K562 (cell line): ENCODE measurements around the gene METTL25. TPM values are rescaled to one million over a fixed set of nuclear protein-coding genes. Genes with fewer than 3 reads are reported as not detected.

Experiments
- CEBPB ChIP-seq: fragments of 450-650 bp; IDR thresholded peaks from 2 replicates; pipeline ENCODE4 v1.6.1; 2016; ENCODE audit warnings: missing genetic modification characterization, missing compliant biosample characterization
- FUS ChIP-seq: fragments of 200-400 bp; formaldehyde crosslinking; optimal IDR thresholded peaks from 2 replicates; pipeline ENCODE3; 2017; ENCODE audit warnings: low read depth, low read length
- GABPB1 ChIP-seq: sonication (generic); formaldehyde crosslinking; IDR thresholded peaks from 2 replicates; pipeline ENCODE4 v1.8.0; 2022; ENCODE audit warnings: mild to moderate bottlenecking, missing genetic modification reagents
- ILK ChIP-seq: fragments of 450-650 bp; IDR thresholded peaks from 2 replicates; pipeline ENCODE4 v1.6.1; 2016; ENCODE audit warnings: missing genetic modification characterization, low read depth, mild to moderate bottlenecking, missing compliant biosample characterization, moderate library complexity, borderline replicate concordance
- LARP7 ChIP-seq: fragments of 450-650 bp; IDR thresholded peaks from 2 replicates; pipeline ENCODE4 v1.6.1; 2016
- MCM2 ChIP-seq: fragments of 450-650 bp; IDR thresholded peaks from 2 replicates; pipeline ENCODE4 v1.6.1; 2017; ENCODE audit warnings: low read depth, mild to moderate bottlenecking
- MEF2A ChIP-seq: IDR thresholded peaks from 2 replicates; pipeline ENCODE4 v1.6.1; 2011; ENCODE audit warnings: low read depth, mild to moderate bottlenecking, low read length, moderate library complexity; ENCODE audit not compliant: control insufficient read depth
- NR2C1 ChIP-seq, 2 experiments: fragments of 450-650 bp; IDR thresholded peaks; 2 replicates each; pipeline ENCODE4 v1.6.1; 2017; ENCODE audit warnings: mild to moderate bottlenecking in 2 of 2, antibody characterized with exemption in 1 of 2, inconsistent platforms in 1 of 2, missing compliant biosample characterization in 1 of 2, missing genetic modification characterization in 1 of 2
- SMARCE1 ChIP-seq: fragments of 450-650 bp; IDR thresholded peaks from 2 replicates; pipeline ENCODE4 v1.7.1; 2016; ENCODE audit warnings: mild to moderate bottlenecking
- TBP ChIP-seq: optimal IDR thresholded peaks from 2 replicates; pipeline ENCODE3; 2011; ENCODE audit warnings: low read depth, low read length, improper control_type of control experiment
- XRCC5 ChIP-seq: fragments of 200-400 bp; formaldehyde crosslinking; IDR thresholded peaks from 2 replicates; pipeline ENCODE4 v1.6.1; 2017; ENCODE audit warnings: low read depth, mild to moderate bottlenecking, low read length
- ZBTB1 ChIP-seq: sonication (generic); formaldehyde crosslinking; IDR thresholded peaks from 2 replicates; pipeline ENCODE4 v1.8.1; 2023; ENCODE audit warnings: missing genetic modification reagents, low read depth, mild to moderate bottlenecking, borderline replicate concordance
- polyA plus RNA-seq, 8 experiments: library from polyadenylated mRNA; depleted of rRNA in 4 of 8; stranded (reverse) in 5 of 8; unstranded in 3 of 8; fragments of >200 nt; fragmentation: Nextera tagmentation in 2 of 8; fragmentation: Illumina TruSeq in 1 of 8; extraction: Ambion mirVana in 2 of 8; extraction: Trizol in 1 of 8; gene quantifications; 2 replicates each; pipeline versions ENCODE4 v1.2.1 to v1.2.3, GENCODE V29; 2011 to 2014; ENCODE audit warnings: inconsistent platforms in 1 of 8, missing spikeins in 1 of 8
- total RNA-seq, 7 experiments: library from RNA; depleted of rRNA in 6 of 7; stranded (reverse); fragments of >200 nt in 6 of 7; fragmentation: Illumina TruSeq in 2 of 7; extraction: Trizol in 2 of 7; gene quantifications; 2 replicates each; pipeline versions ENCODE4 v1.2.1 to v1.2.3, GENCODE V29; 2011 to 2021; ENCODE audit warnings: low replicate concordance in 1 of 7
- TF ChIP-seq, protein P1 (sequence below), 2 experiments: fragments of 450-650 bp; conservative IDR thresholded peaks; 2 replicates each; pipeline ENCODE4 v1.6.1; 2017; ENCODE audit warnings: mild to moderate bottlenecking in 2 of 2, moderate library complexity in 2 of 2
- TF ChIP-seq, protein P2 (sequence below): sonication (generic); formaldehyde crosslinking; IDR thresholded peaks from 2 replicates; pipeline ENCODE4 v1.8.1; 2023; ENCODE audit warnings: mild to moderate bottlenecking, missing genetic modification reagents
- TF ChIP-seq, protein P3 (sequence below): sonication (generic); formaldehyde crosslinking; IDR thresholded peaks from 2 replicates; pipeline ENCODE4 v1.8.0; 2022; ENCODE audit warnings: mild to moderate bottlenecking, missing genetic modification reagents
- TF ChIP-seq, protein P4 (sequence below): fragments of 250-450 bp; sonication (Bioruptor Pico); IDR thresholded peaks from 2 replicates; pipeline ENCODE4 v1.5.0; 2022; ENCODE audit warnings: mild to moderate bottlenecking
- TF ChIP-seq, protein P5 (sequence below): fragments of 250-450 bp; sonication (Bioruptor Pico); IDR thresholded peaks from 2 replicates; pipeline ENCODE4 v1.8.0; 2021; ENCODE audit warnings: moderate library complexity, mild to moderate bottlenecking, inconsistent platforms

METTL25 gene
- total and polyA plus RNA-seq, 9 of the 15 experiments (the other 6 are each of a cell fraction or from before 2014, with no cell fraction given) = 0.50 to 2.4 (median 1.9) TPM

DNA sequence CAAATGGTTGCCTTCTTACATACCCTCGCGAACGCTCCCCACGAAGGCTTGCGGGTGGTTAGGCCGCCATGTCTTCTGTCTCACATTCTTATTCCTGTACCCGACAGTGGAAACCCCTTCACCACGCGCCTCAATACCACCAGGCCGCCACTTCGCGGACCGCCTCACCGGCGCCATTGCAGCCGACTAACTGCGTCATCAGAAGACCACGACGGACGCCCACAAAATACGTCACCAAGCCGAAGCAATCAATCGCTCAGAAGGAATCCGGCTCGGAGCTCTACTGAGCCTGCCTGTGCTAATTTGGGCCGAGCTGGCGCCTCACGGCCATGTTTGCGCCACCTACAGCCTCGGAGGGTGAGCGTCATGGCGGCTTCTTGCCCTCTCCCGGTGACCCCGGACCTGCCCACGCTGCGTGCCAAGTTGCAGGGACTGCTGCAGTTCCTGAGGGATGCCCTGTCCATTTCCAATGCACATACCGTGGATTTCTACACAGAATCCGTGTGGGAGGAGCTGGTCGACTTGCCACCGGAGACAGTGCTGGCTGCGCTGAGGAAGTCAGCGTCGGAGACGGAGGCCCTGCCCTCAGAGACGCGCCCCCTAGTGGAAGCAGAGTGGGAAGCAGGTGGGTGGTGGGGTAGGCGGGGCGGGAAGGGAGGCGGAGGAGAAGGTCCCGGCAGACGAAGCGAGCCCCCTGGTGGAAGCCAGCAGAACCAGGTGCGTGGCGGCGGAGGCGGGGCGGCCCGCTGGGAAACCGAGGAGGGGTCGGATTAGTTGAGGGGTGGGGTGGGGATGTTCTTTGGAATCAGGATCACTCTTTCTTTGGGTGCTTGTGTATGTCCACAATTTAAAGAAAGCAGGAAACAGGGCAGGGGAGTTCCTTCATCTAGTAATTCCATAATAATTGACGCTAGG lies at the start of gene METTL25, which contains the start of gene CCDC59 (continued):
- no peak for TF ChIP-seq FUS
- TF ChIP-seq XRCC5 = peak; percentile 99
- peak; percentile 94 for TF ChIP-seq TBP
- no peak for TF ChIP-seq LARP7
- TF ChIP-seq, protein P1, sequence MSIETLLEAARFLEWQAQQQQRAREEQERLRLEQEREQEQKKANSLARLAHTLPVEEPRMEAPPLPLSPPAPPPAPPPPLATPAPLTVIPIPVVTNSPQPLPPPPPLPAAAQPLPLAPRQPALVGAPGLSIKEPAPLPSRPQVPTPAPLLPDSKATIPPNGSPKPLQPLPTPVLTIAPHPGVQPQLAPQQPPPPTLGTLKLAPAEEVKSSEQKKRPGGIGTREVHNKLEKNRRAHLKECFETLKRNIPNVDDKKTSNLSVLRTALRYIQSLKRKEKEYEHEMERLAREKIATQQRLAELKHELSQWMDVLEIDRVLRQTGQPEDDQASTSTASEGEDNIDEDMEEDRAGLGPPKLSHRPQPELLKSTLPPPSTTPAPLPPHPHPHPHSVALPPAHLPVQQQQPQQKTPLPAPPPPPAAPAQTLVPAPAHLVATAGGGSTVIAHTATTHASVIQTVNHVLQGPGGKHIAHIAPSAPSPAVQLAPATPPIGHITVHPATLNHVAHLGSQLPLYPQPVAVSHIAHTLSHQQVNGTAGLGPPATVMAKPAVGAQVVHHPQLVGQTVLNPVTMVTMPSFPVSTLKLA (conservative IDR thresholded peaks at IDR 0.05) = peak; percentile 66 to 88
- peak; percentile 99 for TF ChIP-seq MEF2A
- TF ChIP-seq, protein P2, sequence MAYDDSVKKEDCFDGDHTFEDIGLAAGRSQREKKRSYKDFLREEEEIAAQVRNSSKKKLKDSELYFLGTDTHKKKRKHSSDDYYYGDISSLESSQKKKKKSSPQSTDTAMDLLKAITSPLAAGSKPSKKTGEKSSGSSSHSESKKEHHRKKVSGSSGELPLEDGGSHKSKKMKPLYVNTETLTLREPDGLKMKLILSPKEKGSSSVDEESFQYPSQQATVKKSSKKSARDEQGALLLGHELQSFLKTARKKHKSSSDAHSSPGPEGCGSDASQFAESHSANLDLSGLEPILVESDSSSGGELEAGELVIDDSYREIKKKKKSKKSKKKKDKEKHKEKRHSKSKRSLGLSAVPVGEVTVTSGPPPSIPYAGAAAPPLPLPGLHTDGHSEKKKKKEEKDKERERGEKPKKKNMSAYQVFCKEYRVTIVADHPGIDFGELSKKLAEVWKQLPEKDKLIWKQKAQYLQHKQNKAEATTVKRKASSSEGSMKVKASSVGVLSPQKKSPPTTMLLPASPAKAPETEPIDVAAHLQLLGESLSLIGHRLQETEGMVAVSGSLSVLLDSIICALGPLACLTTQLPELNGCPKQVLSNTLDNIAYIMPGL (CRISPR knock-in tag) = peak; percentile 98
- peak; percentile 55; the same call in 1 of the 2 replicates for TF ChIP-seq ZBTB1 (CRISPR knock-in tag)
- TF ChIP-seq NR2C1 (IDR thresholded peaks at IDR 0.05) = peak; percentile 92
- peak; percentile 91 for TF ChIP-seq NR2C1 (tag; IDR thresholded peaks at IDR 0.05)
- no peak for TF ChIP-seq ILK (tag)
- TF ChIP-seq, protein P3, sequence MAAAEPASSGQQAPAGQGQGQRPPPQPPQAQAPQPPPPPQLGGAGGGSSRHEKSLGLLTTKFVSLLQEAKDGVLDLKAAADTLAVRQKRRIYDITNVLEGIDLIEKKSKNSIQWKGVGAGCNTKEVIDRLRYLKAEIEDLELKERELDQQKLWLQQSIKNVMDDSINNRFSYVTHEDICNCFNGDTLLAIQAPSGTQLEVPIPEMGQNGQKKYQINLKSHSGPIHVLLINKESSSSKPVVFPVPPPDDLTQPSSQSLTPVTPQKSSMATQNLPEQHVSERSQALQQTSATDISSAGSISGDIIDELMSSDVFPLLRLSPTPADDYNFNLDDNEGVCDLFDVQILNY = peak; percentile 88; the same call in 1 of the 2 replicates
- no peak for TF ChIP-seq CEBPB (tag)
- TF ChIP-seq, protein P4, sequence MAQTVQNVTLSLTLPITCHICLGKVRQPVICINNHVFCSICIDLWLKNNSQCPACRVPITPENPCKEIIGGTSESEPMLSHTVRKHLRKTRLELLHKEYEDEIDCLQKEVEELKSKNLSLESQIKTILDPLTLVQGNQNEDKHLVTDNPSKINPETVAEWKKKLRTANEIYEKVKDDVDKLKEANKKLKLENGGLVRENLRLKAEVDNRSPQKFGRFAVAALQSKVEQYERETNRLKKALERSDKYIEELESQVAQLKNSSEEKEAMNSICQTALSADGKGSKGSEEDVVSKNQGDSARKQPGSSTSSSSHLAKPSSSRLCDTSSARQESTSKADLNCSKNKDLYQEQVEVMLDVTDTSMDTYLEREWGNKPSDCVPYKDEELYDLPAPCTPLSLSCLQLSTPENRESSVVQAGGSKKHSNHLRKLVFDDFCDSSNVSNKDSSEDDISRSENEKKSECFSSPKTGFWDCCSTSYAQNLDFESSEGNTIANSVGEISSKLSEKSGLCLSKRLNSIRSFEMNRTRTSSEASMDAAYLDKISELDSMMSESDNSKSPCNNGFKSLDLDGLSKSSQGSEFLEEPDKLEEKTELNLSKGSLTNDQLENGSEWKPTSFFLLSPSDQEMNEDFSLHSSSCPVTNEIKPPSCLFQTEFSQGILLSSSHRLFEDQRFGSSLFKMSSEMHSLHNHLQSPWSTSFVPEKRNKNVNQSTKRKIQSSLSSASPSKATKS = no peak
- TF ChIP-seq, protein P5, sequence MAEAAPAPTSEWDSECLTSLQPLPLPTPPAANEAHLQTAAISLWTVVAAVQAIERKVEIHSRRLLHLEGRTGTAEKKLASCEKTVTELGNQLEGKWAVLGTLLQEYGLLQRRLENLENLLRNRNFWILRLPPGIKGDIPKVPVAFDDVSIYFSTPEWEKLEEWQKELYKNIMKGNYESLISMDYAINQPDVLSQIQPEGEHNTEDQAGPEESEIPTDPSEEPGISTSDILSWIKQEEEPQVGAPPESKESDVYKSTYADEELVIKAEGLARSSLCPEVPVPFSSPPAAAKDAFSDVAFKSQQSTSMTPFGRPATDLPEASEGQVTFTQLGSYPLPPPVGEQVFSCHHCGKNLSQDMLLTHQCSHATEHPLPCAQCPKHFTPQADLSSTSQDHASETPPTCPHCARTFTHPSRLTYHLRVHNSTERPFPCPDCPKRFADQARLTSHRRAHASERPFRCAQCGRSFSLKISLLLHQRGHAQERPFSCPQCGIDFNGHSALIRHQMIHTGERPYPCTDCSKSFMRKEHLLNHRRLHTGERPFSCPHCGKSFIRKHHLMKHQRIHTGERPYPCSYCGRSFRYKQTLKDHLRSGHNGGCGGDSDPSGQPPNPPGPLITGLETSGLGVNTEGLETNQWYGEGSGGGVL = no peak
- 0 out of 2 replicates have a peak, but pooled peaks have one; percentile 26 for TF ChIP-seq SMARCE1
- TF ChIP-seq GABPB1 (CRISPR knock-in tag) = peak; percentile 88
- no peak for TF ChIP-seq MCM2
